ENCODE data around the gene BSPRY.

BSPRY gene

DNA sequence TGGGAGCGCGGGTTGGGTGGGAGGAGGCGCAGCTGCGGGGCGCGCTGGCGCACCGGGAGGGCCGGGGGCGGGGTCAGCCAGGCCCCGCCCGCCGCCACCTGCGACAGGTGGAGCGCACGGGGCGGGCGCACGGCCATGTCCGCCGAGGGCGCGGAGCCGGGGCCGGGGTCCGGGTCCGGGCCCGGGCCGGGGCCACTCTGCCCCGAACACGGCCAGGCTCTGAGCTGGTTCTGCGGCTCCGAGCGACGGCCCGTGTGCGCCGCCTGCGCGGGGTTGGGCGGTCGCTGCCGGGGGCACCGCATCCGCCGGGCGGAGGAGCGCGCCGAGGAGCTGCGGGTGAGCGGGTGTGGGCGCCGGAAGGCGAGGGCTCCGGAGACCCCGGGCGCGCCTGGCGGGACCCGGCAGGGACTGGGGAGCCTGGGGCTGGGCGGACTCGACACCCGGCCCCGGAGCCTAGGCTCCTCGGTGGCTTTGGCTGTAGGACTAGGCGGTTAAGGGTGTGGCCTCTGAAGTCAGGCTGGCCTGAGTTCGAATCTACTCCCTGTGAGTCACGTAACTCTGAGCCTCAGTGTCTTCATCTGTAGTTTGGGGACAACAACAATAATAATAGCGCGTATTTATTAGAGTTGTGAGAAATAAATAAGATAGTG lies at the start of gene BSPRY:
Gene BSPRY (plus strand): TSS at position 97 of the 650 bp plus-strand sequence. CDS start 39 bp downstream, at position 136.
- DNase-seq = no peak

DNA sequence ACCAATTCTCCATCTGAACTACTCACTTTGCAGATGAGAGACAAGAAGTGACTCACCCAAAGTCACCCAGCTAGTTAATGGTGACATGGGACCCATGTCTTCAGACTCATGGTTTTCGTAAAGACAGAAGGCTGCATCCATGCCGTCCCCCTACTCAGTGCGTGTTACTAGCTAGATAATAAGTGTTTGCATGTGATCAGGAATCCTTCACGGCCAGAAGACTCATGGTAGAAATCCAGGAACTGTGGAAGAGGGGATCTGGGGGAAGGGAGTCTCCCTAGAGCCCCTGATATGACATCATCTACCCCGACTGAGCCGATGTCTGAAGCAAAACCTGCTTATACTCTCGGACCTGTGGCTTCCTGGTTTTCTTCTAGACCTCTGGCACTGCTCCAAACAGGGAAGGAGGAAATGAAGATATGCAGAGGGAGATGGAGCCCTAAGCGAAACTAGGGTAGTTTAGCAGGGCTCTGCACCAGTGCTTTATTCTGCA lies 49.5 kb upstream of the BSPRY start:
- DNase-seq = no peak

DNA sequence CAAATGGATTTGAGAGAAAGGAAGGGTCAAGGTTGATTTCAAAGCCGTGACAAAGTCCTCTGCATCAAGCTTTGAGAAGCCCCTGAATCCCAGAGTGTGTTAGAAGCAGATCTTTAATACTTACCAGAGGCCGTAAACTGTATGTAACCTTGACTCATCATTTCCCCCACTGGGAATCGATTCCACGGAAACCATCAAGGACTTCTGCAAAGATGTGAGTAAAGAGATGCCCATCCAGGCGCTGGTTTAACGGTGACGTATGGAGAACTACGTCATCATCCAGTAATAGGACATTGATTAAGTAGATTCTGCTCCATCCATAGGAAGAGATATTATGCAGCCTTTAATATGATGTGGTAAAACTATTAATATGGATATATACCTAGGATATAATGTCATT lies 47.8 kb upstream of the BSPRY start:
- DNase-seq = no peak

DNA sequence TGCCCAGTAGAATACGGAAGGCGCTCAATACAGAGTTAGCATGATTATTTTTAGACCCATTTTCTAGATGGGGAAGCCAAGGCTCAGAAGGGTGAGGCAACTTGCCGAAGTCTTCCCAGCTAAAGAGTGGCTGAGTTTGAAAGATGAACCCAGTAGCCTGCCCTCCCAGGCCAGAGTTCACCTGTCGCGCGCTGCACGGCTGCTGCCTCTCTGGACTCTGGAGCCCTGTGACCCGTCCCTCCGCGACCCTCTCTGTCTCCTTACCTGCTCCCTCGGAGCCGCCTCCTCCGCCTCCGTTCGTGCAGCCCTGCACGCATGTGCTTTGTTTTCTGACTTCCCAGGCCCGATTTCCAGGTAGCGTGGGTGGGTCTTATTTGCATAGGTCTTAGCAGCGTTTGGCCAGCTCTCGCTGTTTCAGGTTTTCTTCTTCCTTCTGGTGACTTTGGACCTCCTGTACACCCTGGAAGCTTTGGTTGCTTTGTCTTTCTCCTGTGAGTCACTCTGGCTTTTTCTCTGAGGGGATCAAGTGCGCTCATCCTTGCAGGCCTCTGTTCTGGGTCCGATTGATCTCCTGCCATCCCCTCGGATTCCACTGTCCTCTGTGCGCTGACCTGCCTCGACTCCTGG lies 46.4 kb upstream of the BSPRY start, which contains the start of gene RNF183:
Gene RNF183 (minus strand): TSS at position 585 of the 627 bp plus-strand sequence. CDS start 5,192 bp downstream, outside the sequence.
- no peak for DNase-seq

DNA sequence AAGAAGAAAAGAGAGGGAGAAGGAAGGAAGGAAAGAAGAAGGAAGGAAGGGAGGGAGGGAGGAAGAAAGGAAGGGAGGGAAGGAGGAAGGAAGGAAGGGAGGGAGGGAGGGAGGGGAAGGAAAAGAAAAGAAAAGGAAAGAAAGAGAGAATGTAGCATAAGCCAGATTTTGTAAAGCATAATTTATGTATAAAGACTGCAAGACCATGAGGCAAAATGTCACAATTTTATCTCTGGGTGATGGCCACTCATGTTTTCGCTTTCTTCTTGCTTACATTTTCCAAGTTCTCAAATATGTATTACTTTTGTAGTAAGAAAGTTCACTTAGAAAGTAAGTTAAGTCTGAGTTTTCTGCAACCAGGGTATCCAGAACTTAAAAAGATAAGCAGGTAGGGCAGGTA lies 42.8 kb upstream of the BSPRY start:
- DNase-seq = no peak

DNA sequence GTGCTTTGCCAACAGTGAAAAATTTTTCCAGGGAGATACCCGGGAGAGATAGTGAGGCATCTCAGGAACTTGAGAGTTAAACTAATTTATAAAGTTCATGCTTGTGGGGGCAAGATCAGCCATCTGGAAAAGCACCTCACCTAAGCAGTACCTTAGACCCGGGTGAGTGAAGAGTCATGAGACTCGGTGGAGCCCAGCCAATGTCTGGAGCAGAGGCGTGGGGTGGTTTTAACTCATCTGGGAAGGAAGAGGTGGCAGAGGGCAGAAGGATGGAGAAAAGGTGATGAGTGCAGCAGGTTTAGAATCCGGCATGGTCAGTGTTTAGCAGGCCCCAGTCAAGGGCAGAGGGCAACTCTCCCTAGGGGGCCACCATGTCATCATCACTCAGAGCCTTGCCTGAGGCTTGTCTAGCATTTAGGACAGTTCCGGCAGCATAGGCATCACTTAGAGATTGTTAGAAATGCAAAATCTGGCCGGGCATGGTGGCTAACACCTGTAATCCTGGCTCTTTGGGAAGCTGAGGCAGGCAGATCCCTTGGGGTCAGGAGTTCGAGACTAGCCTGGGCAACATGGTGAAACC lies 41.9 kb upstream of the BSPRY start:
- no peak for DNase-seq

DNA sequence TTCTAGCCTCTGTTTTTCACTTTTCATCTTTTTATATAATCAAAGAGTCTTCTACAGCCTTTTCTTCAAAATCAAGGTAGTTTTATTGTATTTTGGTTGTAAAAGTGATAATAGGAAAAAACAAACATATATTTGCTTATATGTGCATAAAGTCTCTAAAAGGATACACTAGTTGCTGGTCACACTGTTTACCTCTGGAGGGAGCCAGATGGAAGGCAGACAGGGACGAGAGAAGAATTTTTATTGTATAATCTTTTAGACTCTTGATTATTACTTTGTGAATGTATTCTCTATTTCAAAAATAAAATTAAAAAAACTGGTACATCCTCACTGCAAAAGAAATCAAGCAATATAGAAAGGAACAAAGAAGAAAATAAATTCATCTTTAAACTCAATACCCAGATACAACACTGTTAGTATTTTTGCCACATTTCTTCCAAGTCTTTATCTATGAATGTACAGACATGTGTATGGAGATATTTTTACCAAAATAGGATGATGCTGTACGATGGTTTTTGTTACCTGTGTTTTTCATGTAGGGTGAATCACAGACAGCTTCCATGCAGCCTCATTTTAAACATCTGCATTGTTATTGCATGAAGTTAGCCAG lies 40.0 kb upstream of the BSPRY start:
- DNase-seq = no peak

DNA sequence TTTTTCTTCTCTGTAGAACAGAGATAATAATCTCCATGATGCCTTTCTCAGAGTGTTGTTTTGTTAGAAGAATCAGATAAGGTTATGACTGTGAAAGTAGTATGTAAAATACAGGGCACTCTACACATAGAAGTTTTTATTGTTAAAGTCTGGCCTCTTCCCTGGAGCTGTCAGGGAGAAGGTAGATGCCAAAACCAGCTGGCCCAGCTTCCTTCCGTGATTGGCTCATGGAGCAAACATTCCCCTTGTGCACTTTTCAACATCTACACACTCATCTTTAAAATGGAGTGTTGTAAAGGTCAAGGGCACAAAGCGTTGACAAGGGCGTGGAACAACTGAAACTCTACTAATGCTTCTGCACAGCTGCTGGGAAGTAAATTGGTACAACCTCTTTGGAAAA lies 38.8 kb upstream of the BSPRY start:
- DNase-seq = no peak

DNA sequence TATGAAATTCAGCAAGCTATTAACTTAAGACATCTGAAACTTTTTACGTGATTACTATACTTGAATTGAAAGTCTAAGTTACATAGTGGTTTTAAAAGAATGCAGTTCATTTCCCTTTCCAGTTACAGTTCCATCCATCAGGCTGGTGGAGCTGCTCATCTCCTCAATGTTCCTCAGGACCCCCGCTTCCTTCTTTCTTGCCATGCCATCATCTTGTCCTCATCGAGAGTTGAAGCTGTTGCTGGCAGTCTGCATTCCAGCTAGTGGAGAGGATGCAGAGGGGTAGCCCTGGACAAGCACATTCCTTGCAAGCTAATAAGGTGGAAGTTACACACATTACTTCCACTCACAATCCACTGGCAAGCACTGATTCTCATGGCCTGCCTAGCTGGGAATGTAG lies 37.4 kb upstream of the BSPRY start:
- DNase-seq = no peak

DNA sequence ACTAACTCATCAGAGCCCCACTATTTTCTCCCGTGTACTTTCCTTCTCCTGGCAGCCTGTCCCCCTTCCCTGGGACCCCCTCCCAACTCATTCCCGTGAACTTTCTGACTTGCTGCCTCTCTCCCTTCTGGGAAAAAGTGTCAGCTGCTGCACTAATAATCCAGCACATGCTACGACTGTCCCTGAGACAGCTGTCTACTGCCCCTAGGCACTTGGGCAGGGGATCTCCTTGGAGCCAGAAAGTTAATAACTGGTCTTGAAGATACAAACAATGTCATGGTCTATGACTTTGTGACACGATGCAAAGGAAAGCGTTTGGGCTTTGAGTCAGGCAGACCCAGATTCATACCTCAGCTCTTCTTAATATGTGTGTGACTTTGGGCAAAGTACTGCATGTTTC lies 36.1 kb upstream of the BSPRY start:
- DNase-seq = no peak

DNA sequence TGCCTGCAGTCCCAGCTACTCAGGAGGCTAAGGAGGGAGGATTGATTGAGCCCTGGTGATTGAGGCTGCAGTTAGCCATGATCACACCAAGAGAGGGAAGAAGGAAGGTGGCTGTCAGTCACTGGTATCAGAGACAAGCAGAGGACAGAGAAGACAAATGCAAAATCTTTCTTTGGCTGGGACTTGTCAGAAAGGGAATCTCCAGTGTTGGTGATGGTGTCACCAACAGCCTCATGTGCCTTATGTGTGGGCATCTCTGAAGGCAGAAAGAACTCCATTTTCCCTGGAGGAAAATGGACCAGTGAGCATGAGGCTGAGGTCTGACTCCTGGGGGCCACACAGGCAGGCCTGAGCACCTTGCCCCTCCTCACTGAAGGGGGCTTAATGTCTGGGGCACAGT lies 34.1 kb upstream of the BSPRY start:
- no peak for DNase-seq

DNA sequence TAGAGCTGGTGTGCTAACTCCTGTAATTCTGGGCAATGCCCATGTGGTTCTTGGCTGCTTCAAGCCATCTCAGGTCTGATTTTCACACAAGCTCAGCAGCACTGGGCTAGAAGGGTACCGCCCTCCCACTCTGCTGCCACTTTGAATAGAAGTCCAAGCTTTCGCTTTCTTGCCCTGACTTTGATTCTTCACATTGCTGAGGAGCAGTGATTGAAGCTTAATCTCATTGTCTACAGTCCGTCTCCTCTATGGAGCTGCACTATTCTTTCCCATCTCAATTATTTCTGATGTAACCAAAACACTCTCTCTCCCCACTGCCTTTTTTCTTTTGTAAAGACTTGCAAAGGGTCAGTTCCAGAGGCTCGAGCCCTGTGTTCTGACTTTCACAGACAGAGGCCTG lies 33.3 kb upstream of the BSPRY start:
- DNase-seq = no peak

DNA sequence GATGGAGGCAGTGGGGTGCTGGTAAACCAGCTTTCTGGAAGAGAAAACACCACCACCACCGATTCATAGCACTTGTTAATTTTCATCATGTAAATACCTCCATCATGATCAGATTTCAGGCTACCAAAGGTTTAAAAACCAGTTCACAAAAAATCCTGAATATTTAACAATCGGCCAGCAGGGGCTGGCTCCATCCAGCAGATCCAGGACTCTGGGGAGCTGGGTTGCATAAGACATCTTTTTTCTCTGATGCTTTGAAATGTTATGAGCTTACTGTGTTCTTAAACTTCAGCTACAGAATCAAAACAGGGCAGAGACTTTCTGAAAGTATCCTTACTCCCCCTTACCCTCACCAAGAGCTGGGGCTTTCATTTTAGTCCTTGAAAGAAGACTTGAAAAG lies 31.6 kb upstream of the BSPRY start:
- no peak for DNase-seq

DNA sequence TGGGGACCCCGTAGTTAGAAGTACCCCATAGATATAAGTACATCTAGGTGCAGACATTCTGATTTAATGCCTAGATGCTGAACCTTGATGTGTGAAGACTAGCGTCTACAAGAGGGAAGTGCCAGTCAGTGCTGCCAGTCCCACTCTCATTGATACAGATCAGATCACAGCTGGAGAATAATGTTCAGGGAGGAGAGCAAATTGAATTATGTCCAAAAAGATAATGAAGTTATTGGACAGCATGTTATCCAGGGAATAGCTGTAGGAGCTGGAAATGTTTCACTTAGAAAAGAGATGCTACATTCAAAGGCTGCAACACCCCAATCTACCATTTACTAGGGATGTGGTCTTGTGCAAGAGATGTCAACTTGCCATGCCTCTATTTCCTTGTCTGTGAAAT lies 30.3 kb upstream of the BSPRY start:
- DNase-seq = no peak

DNA sequence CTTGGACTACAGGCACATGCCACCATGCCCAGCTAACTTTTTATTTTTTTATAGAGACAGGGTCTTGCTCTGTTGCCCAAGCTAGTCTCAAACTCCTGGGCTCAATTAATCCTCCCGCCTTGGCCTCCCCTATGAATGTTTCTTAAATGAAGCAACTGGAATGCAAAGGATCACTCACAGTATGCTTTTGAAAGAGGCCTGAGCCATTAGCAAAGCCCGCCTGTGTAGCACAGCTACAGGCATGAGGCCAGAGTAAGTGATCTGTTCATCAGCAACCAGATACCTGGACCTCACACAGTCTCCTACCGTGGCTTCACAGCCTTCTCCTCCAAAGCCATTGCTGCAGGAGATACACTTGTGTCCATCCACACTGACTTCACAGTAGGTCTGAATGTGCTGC lies 29.3 kb upstream of the BSPRY start:
- DNase-seq = no peak

DNA sequence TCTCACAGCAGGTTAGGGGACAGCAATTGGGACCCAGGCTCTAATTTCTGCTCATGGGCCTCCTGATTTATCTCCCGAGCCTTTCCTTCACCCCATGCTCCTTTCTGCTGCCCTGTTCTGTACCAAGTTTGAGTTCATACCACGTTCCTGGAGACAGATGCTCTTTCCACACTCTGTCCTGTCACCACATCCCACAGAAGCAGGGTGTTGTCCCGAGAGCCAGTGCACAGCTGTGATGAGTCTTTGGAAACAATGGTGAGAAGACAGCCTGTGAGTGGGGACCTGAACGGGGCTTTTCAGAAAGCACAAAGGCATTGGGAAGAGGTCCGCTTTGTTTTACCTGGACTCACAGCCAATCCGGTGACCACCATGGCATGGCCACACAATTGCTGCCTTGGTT lies 26.7 kb upstream of the BSPRY start:
- DNase-seq = no peak

DNA sequence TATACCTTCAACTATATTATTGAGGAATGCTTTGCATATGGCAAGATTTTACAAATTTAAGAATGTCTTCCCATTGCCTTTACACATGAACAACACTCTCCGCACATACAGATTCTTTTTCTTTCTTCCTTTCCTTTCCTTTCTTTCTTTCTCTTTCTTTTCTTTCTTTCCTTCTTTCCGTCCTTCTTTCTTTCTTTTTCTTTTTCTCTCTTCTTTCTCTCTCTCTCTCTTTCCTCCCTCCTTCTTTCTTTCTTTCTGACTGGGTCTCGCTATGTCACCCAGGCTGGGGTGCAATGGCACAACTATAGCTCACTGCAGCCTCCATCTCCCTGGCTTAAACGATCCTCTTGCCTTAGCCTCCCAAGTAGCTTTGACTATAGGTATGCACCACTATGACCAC lies 23.1 kb upstream of the BSPRY start:
- no peak for DNase-seq

DNA sequence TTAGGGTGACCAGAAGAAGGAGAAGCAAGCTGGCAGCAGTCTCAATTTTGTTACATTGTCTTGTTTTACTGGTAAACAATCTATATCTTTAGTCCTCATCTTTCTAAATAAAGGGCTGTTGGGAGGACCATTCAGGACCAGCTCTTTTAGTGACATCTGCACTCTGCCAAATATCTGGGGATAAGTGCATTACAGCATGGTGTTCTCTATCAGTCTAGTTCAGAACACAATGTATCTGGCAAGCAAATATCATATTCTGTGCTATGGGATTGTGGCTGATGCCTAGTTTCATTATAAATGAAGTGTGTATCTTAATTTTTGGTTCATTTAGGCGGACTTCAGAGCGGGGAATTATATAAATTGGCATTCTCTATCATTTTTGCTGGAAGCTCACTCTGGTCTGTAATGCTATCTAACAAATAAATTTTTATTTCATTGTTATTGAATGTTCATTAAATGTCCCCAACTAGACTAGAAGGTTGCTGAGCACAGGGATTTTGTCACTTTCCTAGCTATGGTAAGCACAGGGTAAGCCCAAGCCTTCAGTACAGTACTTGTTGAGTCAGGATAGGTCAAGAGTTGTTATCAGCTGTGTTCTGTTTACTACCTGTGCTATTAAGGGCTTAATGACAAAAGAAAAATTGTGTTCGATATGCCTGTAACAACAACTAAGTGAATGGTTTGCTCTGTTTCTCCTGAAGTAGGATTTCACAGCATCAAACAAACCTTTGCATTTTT lies 21.1 kb upstream of the BSPRY start:
- no peak for DNase-seq

DNA sequence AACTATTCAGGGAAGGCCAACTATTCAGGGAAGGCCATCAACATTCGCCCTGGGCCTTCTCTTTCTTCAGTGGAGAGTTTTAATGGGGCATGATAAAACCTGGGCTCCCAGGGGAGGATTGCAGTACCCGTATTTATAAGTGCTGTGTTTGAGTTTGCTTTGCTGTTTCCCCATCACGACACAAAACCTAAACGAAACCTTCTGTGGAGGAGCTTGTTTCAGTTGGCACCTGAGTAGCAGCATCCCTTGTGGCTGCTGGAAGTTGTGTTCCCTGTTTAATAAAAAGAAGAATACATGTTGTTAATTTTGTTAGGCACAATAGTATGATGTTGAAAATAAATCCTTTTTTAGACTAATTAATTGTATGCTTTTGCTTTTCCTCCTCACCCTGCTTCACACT lies 17.6 kb upstream of the BSPRY start:
- no peak for DNase-seq

DNA sequence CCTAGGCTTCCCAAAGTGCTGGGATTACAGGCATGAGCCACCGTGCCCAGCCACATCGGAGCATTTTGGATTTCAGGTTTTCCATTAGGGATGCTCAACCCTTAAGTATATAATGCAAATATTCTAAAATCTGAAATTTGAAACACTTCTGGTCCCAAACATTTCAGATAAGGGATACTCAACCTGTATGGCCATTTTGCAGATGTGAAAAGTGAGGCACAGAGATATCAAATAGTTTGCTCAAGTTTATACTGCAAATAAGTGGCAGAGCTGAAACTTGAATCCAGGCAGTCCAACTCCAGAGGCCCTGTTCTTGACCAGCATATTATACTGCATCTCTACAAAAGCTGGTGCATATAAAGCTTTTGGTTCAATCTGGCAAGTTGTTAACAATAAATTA lies 11.6 kb upstream of the BSPRY start:
- DNase-seq = no peak

DNA sequence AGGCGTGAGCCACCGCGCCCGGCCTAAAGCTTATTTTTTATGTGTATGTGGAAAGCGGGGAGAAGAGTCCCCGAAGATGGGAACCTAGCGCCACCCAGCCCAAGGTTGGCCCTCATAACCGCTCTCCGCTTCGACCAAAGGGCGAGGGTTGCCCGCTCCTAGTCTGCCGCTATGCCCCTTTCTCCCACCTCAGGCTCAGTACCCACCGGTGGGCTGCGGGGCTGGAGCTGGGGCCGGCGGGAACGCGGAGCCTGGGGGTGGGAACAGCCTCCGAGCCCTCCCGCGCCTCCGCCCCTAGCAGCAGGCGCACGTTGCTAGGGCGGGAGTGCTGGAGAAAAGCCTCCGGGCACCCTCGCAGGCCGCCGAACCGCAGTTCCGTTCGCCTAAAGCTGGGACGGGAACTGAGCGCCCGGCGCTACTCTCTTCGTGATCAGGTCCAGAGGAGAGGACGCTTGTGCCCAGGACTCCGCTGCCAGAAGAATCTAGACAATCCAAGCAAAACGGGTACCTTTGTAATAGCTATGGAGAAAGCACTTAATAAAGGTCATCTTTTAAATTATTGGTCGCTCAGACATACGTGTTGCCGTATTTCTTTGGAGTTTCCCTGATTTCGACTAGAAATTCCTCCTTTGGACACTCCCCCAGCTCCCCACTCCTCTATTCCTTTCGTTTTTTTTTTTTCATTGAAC lies 9.2 kb upstream of the BSPRY start, which contains the start of gene WDR31:
Gene WDR31 (minus strand): TSS at position 265 of the 689 bp plus-strand sequence. CDS start 8,253 bp downstream, outside the sequence.
- peak; percentile 62 for DNase-seq

DNA sequence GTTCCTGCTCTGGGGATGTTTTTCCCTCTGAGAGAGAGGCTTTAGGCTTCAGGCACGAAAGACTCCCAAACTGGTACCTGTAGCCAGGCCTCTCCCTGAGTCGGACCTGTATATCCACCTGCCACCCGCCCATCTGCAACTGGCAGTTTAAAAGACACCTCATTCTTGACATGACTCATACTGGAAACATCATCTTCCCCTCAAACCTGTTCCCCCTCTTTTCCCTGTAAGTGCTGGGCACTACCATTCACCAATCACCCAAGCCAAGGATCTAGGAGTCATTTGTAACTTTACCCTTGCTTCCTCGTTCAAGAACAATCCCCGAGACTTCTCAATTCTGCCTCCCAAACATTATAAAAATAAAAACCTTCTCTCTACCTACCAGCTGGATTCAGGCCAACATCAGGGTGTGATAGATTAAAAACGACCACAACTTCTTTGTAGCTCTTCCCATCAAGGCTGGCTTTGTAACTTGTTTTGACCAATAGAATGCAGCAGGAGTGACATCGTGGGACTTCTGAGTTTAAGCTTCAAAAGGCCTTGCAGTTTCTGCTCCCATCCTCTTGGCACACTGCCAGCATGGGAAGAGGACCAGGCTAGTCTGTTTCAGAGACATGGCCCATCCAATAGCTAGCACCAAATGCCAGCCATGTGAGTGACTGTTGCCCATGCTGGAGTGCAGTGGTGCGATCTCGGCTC lies 7.5 kb upstream of the BSPRY start:
- DNase-seq = no peak
